Activated T-cell treated with anti-CD3 and anti-CD28 coated beads, Interleukin-2, amount 50 U/mL, for 72 hours (primary cell): ENCODE measurements around the gene ZCWPW1. TPM values are rescaled to one million over a fixed set of nuclear protein-coding genes. Genes with fewer than 3 reads are reported as not detected.
A peak's percentile ranks its signal among the peaks of the same experiment; 100 is the strongest.
"Not testable (repeated sequence)": the region's sequence is repeated elsewhere in the genome, so short reads cannot be mapped to it uniquely, and the experiment has no call there.

ENCODE experiments used
- ATAC-seq, 2 donors: fragments of 150-1000 bp; cut with Tn5 transposase; replicated peaks in 1 of 2; 2 replicates each; pipeline ENCODE4 v1.10.0; 2021; ENCODE audit warnings: moderate library complexity in 2 of 2, mild to moderate bottlenecking in 1 of 2
- DNase-seq, 2 donors: peaks; one replicate each; pipeline ENCODE4 v3.0.0; 2021 to 2022; ENCODE audit warnings: mixed read lengths in 1 of 2
- H3K27ac Mint-ChIP-seq: one replicate; pipeline ENCODE4 v1.8.0; 2022; ENCODE audit warnings: mild to moderate bottlenecking, moderate library complexity, mixed read lengths
- H3K27me3 Mint-ChIP-seq: one replicate; pipeline ENCODE4 v1.8.0; 2022; ENCODE audit warnings: low read depth, mixed read lengths
- H3K36me3 Mint-ChIP-seq, 2 donors: one replicate each; pipeline ENCODE4 v1.8.0; 2022; ENCODE audit warnings: mixed read lengths in 2 of 2, mild to moderate bottlenecking in 1 of 2; ENCODE audit not compliant: insufficient read depth in 2 of 2
- H3K4me1 Mint-ChIP-seq: one replicate; pipeline ENCODE4 v1.8.0; 2022; ENCODE audit warnings: low read depth, mixed read lengths
- H3K4me3 Mint-ChIP-seq, 2 donors: one replicate each; pipeline ENCODE4 v1.8.0; 2022; ENCODE audit warnings: mild to moderate bottlenecking in 2 of 2, mixed read lengths in 2 of 2, moderate library complexity in 2 of 2
- H3K9me3 Mint-ChIP-seq, 2 donors: one replicate each; pipeline ENCODE4 v1.8.0; 2022; ENCODE audit warnings: mixed read lengths in 2 of 2
- total RNA-seq, 2 donors: library from RNA; stranded (reverse); gene quantifications; one replicate each; pipeline ENCODE4 v1.2.3, GENCODE V29; 2022

Gene ZCWPW1
- total RNA-seq, 2 donors from 2014 or later: 5.9 to 6.5 TPM

- ATAC-seq: peak; percentile 94 to 96
Observed at GRCh38 chr7:100396421-100396982, 32.0 kb downstream of the ZCWPW1 start.

GRCh38 chr7:100394077-100394476 is 34.4 kb downstream of the ZCWPW1 start:
- Mint-ChIP-seq H3K4me1 (peaks cover 17% of the 10 kb centered on the region), H3K27ac (no peak overlapping the region), H3K9me3 (no peaks in the 10 kb centered on the region), H3K4me3 (no peak overlapping the region), H3K27me3 (peaks cover 59% of the 10 kb centered on the region), H3K36me3 (no peaks in the 10 kb centered on the region)
- no peak for ATAC-seq
- no peak for DNase-seq

More at GRCh38 chr7:100396421-100396982, 32.0 kb downstream of the ZCWPW1 start:
- peak; percentile 63 to 69 for DNase-seq
- no peaks in the 10 kb centered on the region for H3K9me3 Mint-ChIP-seq
- peak overlapping the region; percentile 33 to 77 for H3K4me3 Mint-ChIP-seq
- H3K27ac Mint-ChIP-seq: peak overlapping the region; percentile 86
- peaks cover 17% of the 10 kb centered on the region for H3K4me1 Mint-ChIP-seq
- peaks cover 50% of the 10 kb centered on the region for H3K27me3 Mint-ChIP-seq
- no peaks in the 10 kb centered on the region for H3K36me3 Mint-ChIP-seq

- DNase-seq: no peak
- no peak overlapping the region for H3K4me3 Mint-ChIP-seq
- H3K36me3 Mint-ChIP-seq: no peaks in the 10 kb centered on the region
- ATAC-seq: no peak
- H3K9me3 Mint-ChIP-seq: no peaks in the 10 kb centered on the region
- no peak overlapping the region for H3K27ac Mint-ChIP-seq
- H3K4me1 Mint-ChIP-seq: peaks cover 17% of the 10 kb centered on the region
- H3K27me3 Mint-ChIP-seq: peaks cover 53% of the 10 kb centered on the region
Observed at GRCh38 chr7:100393233-100393905, 35.1 kb downstream of the ZCWPW1 start.

GRCh38 chr7:100390286-100391009 is 38.1 kb downstream of the ZCWPW1 start:
- H3K4me3 Mint-ChIP-seq: no peak overlapping the region
- no peak overlapping the region for H3K27ac Mint-ChIP-seq
- H3K9me3 Mint-ChIP-seq: no peaks in the 10 kb centered on the region
- DNase-seq (no peak), ATAC-seq (no peak)
- H3K27me3 Mint-ChIP-seq: peaks cover 38% of the 10 kb centered on the region
- H3K4me1 Mint-ChIP-seq: no peaks in the 10 kb centered on the region
- H3K36me3 Mint-ChIP-seq: no peaks in the 10 kb centered on the region

- H3K27me3 Mint-ChIP-seq: peaks cover 33% of the 10 kb centered on the region
- no peak overlapping the region for H3K27ac Mint-ChIP-seq
- no peaks in the 10 kb centered on the region for H3K36me3 Mint-ChIP-seq
- DNase-seq: no peak
- no peak overlapping the region for H3K4me3 Mint-ChIP-seq
- no peak for ATAC-seq
- peaks cover 5% of the 10 kb centered on the region for H3K4me1 Mint-ChIP-seq
- no peaks in the 10 kb centered on the region for H3K9me3 Mint-ChIP-seq
Observed at GRCh38 chr7:100389437-100390088, 38.9 kb downstream of the ZCWPW1 start.

- Mint-ChIP-seq H3K36me3 (no peaks in the 10 kb centered on the region), H3K27ac (no peak overlapping the region), H3K9me3 (no peaks in the 10 kb centered on the region), H3K4me1 (peaks cover 6% of the 10 kb centered on the region), H3K27me3 (peaks cover 25% of the 10 kb centered on the region), H3K4me3 (no peak overlapping the region)
- no peak for DNase-seq
- no peak for ATAC-seq
Observed at GRCh38 chr7:100387695-100388094, 40.8 kb downstream of the ZCWPW1 start.

- H3K27ac Mint-ChIP-seq: no peak overlapping the region
- no peak for DNase-seq
- H3K27me3 Mint-ChIP-seq: peaks cover 17% of the 10 kb centered on the region
- H3K4me1 Mint-ChIP-seq: peaks cover 6% of the 10 kb centered on the region
- no peaks in the 10 kb centered on the region for H3K36me3 Mint-ChIP-seq
- H3K9me3 Mint-ChIP-seq: no peaks in the 10 kb centered on the region
- no peak overlapping the region for H3K4me3 Mint-ChIP-seq
- no peak for ATAC-seq
Observed at GRCh38 chr7:100386940-100387339, 41.6 kb downstream of the ZCWPW1 start.

- Mint-ChIP-seq H3K4me1 (peaks cover 6% of the 10 kb centered on the region), H3K9me3 (no peaks in the 10 kb centered on the region), H3K27me3 (peaks cover 7% of the 10 kb centered on the region), H3K27ac (no peak overlapping the region), H3K4me3 (no peak overlapping the region), H3K36me3 (no peaks in the 10 kb centered on the region)
- DNase-seq: no peak
- no peak for ATAC-seq
Observed at GRCh38 chr7:100384628-100385294, 43.7 kb downstream of the ZCWPW1 start.

GRCh38 chr7:100382234-100382853 is 46.2 kb downstream of the ZCWPW1 start:
- H3K36me3 Mint-ChIP-seq, H3K9me3 Mint-ChIP-seq, H3K4me3 Mint-ChIP-seq, H3K27me3 Mint-ChIP-seq, DNase-seq, ATAC-seq, H3K4me1 Mint-ChIP-seq, H3K27ac Mint-ChIP-seq: not testable (repeated sequence)

- H3K4me3 Mint-ChIP-seq, H3K27ac Mint-ChIP-seq, H3K36me3 Mint-ChIP-seq, H3K27me3 Mint-ChIP-seq, H3K4me1 Mint-ChIP-seq, H3K9me3 Mint-ChIP-seq, DNase-seq, ATAC-seq: not testable (repeated sequence)
Observed at GRCh38 chr7:100381531-100382233, 46.8 kb downstream of the ZCWPW1 start.

- no peaks in the 10 kb centered on the region for H3K27me3 Mint-ChIP-seq
- peaks cover 6% of the 10 kb centered on the region for H3K4me1 Mint-ChIP-seq
- no peak overlapping the region for H3K4me3 Mint-ChIP-seq
- ATAC-seq (no peak), DNase-seq (no peak)
- no peaks in the 10 kb centered on the region for H3K36me3 Mint-ChIP-seq
- no peaks in the 10 kb centered on the region for H3K9me3 Mint-ChIP-seq
- no peak overlapping the region for H3K27ac Mint-ChIP-seq
Observed at GRCh38 chr7:100380196-100380595, 48.3 kb downstream of the ZCWPW1 start.

GRCh38 chr7:100378114-100378755 is 50.3 kb downstream of the ZCWPW1 start:
- Mint-ChIP-seq H3K4me3 (no peak overlapping the region), H3K4me1 (peaks cover 11% of the 10 kb centered on the region), H3K27ac (no peak overlapping the region), H3K9me3 (no peaks in the 10 kb centered on the region), H3K36me3 (no peaks in the 10 kb centered on the region), H3K27me3 (no peaks in the 10 kb centered on the region)
- DNase-seq: no peak
- no peak for ATAC-seq
